Measurements from ENCODE around the gene RAB26.
"Not testable (repeated sequence)": the region's sequence is repeated elsewhere in the genome, so short reads cannot be mapped to it uniquely, and the experiment has no call there.

RAB26 gene

GRCh38 chr16:2196162-2196980 lies 47.9 kb downstream of the RAB26 start, which contains the start of gene CASKIN1:
TSS of gene CASKIN1 (minus strand) at chr16:2196605. CDS start at chr16:2196432, 173 bp downstream.
- DNase-seq (ENCODE audit: low read depth in 2 of 2): no peak

DNA sequence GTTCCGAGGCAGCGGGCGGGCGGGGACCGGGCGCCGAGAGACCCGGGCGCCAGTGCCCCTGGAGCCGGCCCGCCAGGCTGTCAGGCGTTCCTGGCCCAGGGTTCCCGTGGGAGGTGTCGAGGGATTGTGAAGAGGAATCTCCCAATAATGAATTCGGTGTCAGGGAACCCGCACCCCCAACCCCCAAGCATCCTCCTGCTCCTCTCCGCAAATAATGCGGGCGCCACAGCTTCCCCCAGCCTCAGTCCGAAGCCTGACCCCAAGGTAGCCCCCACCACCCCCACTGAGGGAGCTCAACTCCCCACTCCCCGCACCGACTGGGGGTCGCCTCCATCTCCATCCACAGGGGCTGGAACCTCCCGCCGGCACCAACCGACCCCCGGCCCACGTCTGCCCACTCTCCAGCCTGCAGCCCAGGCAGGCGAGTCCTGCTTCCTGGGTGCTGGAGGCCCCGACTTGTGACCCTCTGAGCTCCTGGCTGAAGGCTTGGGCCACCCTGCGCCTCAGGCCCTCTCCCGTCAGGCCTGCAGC lies 48.6 kb downstream of the RAB26 start:
- DNase-seq (ENCODE audit: low read depth in 2 of 2): no peak

GRCh38 chr16:2197765-2198164 lies 49.3 kb downstream of the RAB26 start:
- DNase-seq (ENCODE audit: low read depth in 2 of 2): no peak

DNA sequence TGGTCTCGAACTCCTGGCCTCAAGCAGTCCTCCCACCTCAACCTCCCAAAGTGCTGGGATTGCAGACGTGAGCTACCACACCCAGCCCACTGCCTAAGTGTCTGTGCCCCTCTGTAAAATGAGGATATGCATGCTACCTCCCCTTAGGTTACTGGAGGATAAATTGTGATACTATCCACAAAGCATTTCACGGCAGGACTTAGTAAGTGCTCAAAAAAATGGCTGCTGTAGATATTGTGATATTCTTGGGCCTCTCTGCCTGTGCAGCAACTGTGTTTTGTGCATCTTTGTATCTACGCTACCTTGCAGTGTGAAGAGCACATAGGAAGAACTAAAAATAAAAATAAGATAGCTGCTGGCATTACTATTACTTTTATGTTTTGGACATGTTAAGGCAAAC lies 49.9 kb downstream of the RAB26 start:
- no peak for DNase-seq (ENCODE audit: low read depth in 2 of 2)

- DNase-seq (ENCODE audit: low read depth in 2 of 2): no peak
Measured at GRCh38 chr16:2199095-2199494, 50.7 kb downstream of the RAB26 start.

- DNase-seq (ENCODE audit: low read depth in 2 of 2): no peak
Measured at GRCh38 chr16:2199621-2200139, 51.3 kb downstream of the RAB26 start.

DNA sequence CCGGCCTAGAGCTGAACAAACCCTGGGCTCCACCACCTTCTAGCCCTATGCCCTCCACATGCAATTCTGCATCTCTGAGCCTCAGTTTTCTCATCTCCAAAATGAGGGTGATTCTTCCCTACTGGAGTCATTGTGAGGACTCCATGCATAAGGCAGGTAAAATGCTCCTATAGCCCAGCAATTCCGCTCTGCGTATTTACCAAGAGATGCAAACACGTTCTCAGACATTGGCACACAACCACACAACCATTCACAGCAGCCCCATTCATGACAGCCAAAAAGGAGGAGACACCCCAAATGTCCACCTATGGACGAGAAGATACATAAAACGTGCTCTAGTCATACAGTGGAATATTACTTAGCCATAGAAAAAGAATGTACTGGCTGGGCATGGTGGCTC lies 51.9 kb downstream of the RAB26 start:
- no peak for DNase-seq (ENCODE audit: low read depth in 2 of 2)

- DNase-seq (ENCODE audit: low read depth in 2 of 2): not testable (repeated sequence)
Measured at GRCh38 chr16:2203119-2203688, 54.8 kb downstream of the RAB26 start.
